Measurements from ENCODE around the gene TCF4.

The TCF4 gene

DNA sequence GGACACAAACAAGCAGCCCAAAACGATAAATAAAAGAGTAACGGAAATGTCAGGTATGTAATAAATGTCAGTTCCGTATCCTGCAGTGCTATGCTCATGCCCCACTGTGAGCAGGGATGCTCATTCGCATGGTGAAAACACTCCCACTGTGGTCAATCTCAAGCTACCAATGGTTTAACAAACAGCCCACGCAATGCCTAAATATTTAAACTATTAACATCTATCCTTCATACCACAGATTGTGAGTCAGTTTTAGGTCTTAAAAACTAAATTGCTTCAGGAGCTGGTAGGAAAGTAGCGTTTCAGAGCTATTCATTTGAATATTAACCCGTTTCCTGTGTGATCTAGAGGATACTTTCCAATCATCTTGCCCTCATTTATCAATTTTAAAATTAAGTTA is 207.4 kb downstream of the TCF4 start:
- no peak for DNase-seq

GRCh38 chr18:55376387-55376786 is 211.6 kb downstream of the TCF4 start:
- DNase-seq = no peak

GRCh38 chr18:55375930-55376329 is 212.1 kb downstream of the TCF4 start:
- no peak for DNase-seq

DNA sequence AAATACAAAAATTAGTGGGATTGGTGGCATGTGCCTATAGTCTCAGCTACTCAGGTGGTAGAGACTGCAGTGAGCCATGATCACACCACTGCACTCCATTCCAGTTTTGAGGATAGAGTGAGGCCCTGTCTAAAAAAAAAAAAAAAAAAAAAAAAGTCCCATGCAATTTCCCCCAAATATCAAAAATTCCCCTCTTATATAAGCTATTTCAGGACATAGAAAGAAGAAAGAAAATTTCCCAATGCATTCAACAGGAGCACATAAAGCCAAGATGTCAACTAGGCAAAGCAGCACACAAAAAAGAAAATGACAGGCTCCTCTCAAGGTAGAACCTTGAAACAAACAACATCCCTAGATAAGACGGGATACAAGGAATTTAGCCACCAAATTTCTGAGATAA is 213.3 kb downstream of the TCF4 start:
- no peak for DNase-seq

DNA sequence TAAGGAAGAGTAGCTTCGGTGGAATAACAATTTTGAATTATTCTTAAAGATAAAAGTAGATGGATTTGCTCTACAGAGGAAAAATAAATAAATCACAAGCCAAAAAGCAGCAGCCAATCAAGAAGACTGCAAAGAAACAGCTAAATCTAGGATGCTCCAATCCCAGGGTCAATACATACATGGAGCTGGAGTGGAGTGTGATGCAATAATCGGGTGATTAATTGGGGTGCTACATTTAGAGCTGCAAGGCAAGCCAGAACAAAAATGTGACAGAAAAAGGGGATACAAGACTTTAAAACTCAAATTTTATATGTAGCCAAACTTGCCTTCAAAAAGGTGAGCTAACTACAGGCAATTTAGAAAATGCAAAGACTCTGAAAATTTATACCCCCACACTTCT is 215.8 kb downstream of the TCF4 start:
- DNase-seq = no peak

DNA sequence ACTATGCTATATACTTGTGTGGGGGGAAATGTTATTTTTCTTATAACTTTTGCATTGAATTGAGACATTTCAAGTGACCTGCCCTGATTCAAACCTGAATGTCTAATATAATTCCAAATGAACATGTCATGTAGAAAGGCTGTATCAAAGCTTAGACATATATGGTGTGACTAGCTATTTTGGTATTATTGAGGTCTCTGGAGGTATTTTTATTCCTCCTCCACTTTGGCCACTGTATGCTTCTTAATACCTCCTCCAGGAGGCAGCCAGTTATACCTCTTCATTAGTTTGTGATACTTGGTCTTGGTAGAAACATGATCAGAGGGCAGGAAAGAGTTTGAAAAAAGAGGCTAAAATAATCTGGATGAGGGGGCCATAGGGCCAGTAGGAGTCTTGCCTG is 217.1 kb downstream of the TCF4 start:
- DNase-seq = no peak

GRCh38 chr18:55369346-55369745 is 218.6 kb downstream of the TCF4 start:
- DNase-seq = no peak

GRCh38 chr18:55365342-55365741 is 222.7 kb downstream of the TCF4 start:
- no peak for DNase-seq

DNA sequence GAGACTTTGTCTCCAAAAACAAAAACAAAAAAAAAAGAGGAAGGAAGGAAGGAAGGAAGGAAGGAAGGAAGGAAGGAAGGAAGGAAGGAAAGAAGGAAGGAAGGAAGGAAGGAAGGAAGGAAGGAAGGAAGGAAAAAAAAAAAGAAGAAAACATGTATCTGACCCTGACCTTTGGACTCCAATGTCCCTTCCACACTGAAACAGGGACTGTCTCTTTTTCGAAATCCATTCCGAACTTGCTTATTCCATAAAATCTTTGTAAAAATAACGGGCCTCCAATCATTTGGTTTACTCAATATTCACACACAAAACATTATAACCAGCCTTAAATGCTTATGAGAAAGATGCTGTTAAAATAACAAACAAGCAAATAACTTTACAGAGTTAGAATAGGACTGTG is 225.7 kb downstream of the TCF4 start:
- DNase-seq = no peak

DNA sequence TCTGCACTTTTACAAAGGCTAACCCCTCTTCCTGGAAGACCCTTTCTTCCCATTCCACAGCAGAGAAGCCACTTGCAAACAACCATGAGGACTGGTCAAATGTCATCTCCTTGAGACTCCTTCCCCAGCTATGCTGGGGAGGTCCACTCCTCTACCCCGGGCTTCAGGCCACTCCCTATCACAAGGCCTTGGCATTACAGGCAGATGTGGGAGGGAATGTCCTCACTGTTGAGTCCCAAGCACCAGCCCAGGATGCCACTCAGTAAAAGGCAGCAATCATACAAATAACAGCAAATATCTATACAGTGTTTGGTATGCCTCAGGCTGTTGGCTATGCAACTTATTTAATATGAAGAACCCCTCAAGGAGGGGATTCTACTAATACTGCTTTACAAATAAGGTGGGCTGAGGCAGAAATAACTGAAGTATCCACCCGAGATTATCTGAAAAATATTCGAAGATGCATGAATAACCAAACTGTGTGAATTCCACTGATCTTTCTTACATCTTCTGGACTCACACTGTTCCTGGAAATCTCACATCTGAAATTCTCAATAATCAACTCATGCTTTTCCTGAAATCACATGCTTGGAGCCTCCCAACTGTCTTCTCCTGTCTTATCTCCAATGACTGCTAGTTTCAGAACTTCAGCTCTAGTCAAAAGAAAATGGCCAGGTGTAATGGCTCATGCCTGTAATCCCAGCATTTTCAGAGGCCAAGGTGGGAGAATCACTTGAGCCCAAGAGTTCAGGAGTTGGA is 226.3 kb downstream of the TCF4 start:
- no peak for DNase-seq

- DNase-seq = no peak
These were observed 227.9 kb downstream of the TCF4 start for GRCh38 chr18:55360061-55360460.

GRCh38 chr18:55356815-55357214 is 231.2 kb downstream of the TCF4 start:
- no peak for DNase-seq

- no peak for DNase-seq
These were observed 232.8 kb downstream of the TCF4 start for GRCh38 chr18:55355223-55355622.

DNA sequence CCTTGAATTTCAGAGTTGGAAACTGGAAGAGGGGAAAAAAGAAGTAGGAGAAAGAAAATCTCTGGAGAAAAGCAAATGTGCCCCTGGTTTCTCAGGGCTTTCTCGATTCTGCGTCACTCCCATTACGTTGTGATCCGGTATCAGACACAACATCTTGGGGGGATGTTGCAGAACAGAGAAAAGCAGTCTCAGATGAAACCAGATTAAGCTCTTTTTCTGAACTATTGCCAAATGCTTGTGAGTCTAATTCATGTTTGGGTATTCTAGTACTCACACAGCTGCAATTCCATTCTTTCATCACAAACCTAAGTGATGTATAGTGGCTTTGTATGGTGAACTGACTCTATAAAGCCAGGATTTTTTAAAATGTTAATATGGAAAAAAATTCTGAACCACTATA is 233.2 kb downstream of the TCF4 start:
- DNase-seq = no peak

DNA sequence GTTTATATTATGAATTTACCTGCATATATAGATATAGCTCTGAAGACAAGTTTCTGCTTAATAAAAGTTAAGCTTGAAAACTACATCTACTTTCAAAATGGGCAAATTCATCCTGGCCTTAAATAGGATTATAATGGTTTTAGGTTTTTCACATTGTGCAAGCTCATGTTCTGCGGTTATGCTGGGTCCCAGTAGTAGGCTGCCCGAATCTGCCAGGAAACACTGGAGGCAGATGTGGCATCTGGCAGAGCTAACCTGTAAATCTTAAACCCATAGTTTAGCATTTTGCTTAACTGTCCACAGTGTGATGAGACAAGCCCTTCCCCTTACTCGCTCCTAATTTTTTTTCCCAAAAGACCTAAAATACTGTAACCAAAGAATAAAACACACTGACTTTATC is 234.2 kb downstream of the TCF4 start:
- no peak for DNase-seq

DNA sequence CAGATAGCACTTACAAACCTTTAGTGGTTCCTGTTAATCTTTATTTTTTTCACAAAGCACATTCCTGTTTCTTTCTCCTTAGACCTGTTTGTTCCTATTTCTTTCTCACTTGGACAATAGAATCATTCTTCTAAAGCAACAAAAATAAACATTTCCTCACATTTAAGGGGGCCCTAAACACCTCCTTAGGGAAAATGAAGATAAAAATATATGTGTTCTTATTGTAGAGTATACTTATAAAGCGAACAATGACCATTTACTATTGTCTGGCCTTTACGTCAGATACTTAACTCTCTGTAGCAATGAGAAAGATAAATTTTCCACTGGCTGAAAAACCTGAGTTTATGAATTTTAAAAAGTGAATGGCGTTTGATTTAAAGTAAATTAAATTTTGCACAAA is 234.6 kb downstream of the TCF4 start:
- no peak for DNase-seq

GRCh38 chr18:55351980-55352714 is 235.8 kb downstream of the TCF4 start:
- peak; percentile 58 for DNase-seq

DNA sequence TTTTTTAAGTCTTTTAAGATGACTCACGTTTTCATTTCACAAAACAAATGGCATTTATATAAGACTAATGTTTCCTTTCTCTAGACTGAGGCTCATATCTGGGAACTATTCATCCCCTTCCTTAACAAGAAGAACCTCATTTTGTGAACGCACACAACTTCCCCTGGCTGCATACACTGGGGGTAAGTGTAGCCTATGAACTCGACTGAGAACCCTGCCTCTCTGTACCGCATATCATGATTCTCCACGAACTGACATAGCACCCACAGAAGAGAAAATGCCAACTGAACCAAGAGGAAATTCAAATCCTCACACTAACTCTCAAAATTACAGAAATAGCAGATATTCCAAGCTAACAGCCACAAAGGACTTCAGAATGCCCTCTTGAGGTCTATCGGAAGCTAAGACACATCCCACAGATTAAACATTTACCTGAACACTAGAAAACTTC is 236.7 kb downstream of the TCF4 start:
- no peak for DNase-seq

DNA sequence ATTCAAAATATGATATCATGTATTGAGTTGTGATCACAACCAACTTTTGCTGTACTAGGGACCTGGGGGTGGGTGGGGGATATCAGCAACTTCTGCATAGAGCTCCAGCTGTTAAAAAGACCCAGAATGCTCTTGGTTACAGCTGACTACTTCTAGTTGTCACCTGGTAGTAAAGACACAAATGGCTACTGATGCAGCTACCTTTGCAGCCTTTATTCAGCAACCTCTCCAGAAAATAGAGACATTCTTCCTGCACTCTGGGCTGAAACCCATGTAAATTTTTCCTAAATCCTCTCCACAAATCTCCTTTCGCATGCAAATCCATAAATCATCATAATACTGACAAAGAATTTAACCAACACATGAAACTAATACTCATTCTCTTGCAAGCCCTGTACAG is 238.3 kb downstream of the TCF4 start:
- no peak for DNase-seq

GRCh38 chr18:55346961-55347740 is 240.8 kb downstream of the TCF4 start:
- DNase-seq = no peak

DNA sequence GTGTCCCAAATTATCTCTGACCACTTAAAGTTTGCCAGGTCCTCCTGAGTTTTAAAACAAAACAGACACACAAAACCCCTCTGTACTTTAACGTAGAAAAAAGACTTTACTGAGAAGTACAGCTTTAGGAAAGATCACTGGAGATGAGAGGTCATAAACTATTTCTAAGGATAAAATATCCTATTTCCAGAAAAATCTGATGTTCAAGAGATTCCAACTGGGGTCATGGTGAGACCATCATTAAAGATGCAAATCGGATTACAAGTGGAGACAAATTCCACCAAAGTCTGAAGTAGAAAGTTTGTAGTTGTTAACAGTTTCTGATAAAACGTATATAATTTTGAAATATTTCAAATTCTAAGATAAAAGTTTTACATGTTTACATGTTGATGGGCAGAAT is 241.6 kb downstream of the TCF4 start:
- no peak for DNase-seq

DNA sequence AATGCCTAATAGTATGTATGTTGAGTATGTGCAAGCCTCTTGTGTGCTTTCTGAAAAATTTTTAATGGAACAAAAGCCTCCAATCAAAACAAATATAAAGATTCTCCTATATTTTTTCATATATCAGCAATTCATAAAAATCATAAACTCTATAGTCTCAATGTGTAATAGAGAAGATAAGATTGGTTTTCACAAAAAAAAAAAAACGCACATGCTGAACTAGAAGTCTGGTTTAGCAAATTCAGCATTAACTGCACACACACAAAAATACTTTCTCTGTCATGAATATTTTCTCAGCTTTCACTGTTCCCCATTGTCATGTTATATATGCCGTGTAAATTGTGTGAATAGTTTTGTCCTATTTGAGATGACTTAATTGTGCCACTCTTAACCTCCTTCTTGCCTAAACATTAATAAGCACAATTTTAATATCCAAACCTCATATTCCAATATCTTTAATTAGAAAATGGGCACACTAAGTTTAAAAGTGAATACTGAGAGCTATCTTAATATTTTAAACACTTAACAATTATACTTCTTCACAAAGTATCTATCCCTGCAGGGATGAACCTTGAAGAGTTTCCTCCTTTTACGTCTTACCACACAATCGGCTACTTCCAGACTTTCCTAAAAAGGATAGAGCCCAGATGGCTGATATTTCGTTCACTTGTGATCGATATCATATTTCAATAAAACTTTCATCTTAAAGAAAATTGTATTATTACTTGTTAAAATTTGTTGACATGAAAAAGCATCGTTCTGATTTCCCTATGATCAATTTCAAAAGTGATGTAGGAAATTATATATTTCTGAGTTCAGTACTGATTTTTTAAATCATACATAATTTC is 242.7 kb downstream of the TCF4 start:
- no peak for DNase-seq

Data from retina (tissue), 1 donor.